WTC11 (cell line): ENCODE measurements around the gene SLIT1. TPM values are rescaled to one million over a fixed set of nuclear protein-coding genes. Genes with fewer than 3 reads are reported as not detected.

ENCODE experiments used
- ATAC-seq: fragments of 200-7000 bp; cut with Tn5 transposase; 2 replicates; pipeline ENCODE4 v1.10.0; 2021; ENCODE audit warnings: mild to moderate bottlenecking, moderate library complexity
- CTCF ChIA-PET: fragments of 300-600 bp; sonication (Branson Sonifier 250); formaldehyde crosslinking; loops from one replicate; lab custom pipeline; 2021; ENCODE audit warnings: antibody characterized with exemption; lab: Charles Lee
- POLR2A ChIA-PET: fragments of 350-600 bp; sonication (Branson Sonifier 250); formaldehyde crosslinking; loops from one replicate; lab custom pipeline; 2021; ENCODE audit warnings: antibody characterized with exemption; lab: Charles Lee
- DNase-seq: peaks from one replicate; pipeline ENCODE4 v3.0.0; 2021; ENCODE audit warnings: low spot score
- H3K27ac Mint-ChIP-seq: 2 replicates; pipeline ENCODE4 v1.8.0; 2021; ENCODE audit warnings: mixed read lengths
- H3K27me3 Mint-ChIP-seq: 2 replicates; pipeline ENCODE4 v1.8.0; 2021; ENCODE audit warnings: low read depth, mild to moderate bottlenecking, moderate library complexity, mixed read lengths
- H3K36me3 Mint-ChIP-seq: 2 replicates; pipeline ENCODE4 v1.8.0; 2021; ENCODE audit warnings: mixed read lengths
- H3K4me1 Mint-ChIP-seq: 2 replicates; pipeline ENCODE4 v1.8.0; 2022; ENCODE audit warnings: mixed read lengths
- H3K4me3 Mint-ChIP-seq: 2 replicates; pipeline ENCODE4 v1.8.0; 2021; ENCODE audit warnings: mild to moderate bottlenecking, moderate library complexity, mixed read lengths
- H3K9me3 Mint-ChIP-seq: 2 replicates; pipeline ENCODE4 v1.8.0; 2021; ENCODE audit warnings: mixed read lengths
- ATF1 ChIP-seq: sonication (generic); formaldehyde crosslinking; IDR thresholded peaks from 2 replicates; pipeline ENCODE4 v1.8.1; 2023; ENCODE audit warnings: mild to moderate bottlenecking, moderate library complexity, missing genetic modification reagents
- CREM ChIP-seq: sonication (generic); formaldehyde crosslinking; IDR thresholded peaks from 2 replicates; pipeline ENCODE4 v1.8.1; 2022; ENCODE audit warnings: mild to moderate bottlenecking, missing genetic modification reagents, moderate library complexity
- E2F5 ChIP-seq: sonication (generic); formaldehyde crosslinking; IDR thresholded peaks from 2 replicates; pipeline ENCODE4 v1.8.1; 2022; ENCODE audit warnings: mild to moderate bottlenecking, moderate library complexity, missing genetic modification reagents
- EMX1 ChIP-seq: fragments of 250-450 bp; sonication (Bioruptor Pico); IDR thresholded peaks from 2 replicates; pipeline ENCODE4 v1.8.0; 2021; ENCODE audit warnings: mild to moderate bottlenecking
- ESRRA ChIP-seq: sonication (generic); formaldehyde crosslinking; IDR thresholded peaks from 2 replicates; pipeline ENCODE4 v1.8.1; 2022; ENCODE audit warnings: mild to moderate bottlenecking, missing genetic modification reagents, borderline replicate concordance
- FOXJ3 ChIP-seq: sonication (generic); formaldehyde crosslinking; IDR thresholded peaks from 2 replicates; pipeline ENCODE4 v1.9.0; 2021; ENCODE audit warnings: missing genetic modification reagents, mild to moderate bottlenecking, borderline replicate concordance
- KAT7 ChIP-seq: sonication (generic); formaldehyde crosslinking; IDR thresholded peaks from 2 replicates; pipeline ENCODE4 v1.8.1; 2023; ENCODE audit warnings: missing genetic modification reagents, mild to moderate bottlenecking, borderline replicate concordance
- MXD4 ChIP-seq: fragments of 250-450 bp; sonication (Bioruptor Pico); IDR thresholded peaks from 2 replicates; pipeline ENCODE4 v1.8.0; 2021; ENCODE audit warnings: mild to moderate bottlenecking, moderate library complexity, borderline replicate concordance
- NFATC4 ChIP-seq: fragments of 250-450 bp; sonication (Bioruptor Pico); IDR thresholded peaks from 2 replicates; pipeline ENCODE4 v1.9.0; 2021; ENCODE audit warnings: mild to moderate bottlenecking
- NFYB ChIP-seq: sonication (generic); formaldehyde crosslinking; conservative IDR thresholded peaks from 2 replicates; pipeline ENCODE4 v1.8.0; 2022; ENCODE audit warnings: low read depth, missing genetic modification reagents
- NR1H2 ChIP-seq: sonication (generic); formaldehyde crosslinking; IDR thresholded peaks from 2 replicates; pipeline ENCODE4 v1.9.0; 2021; ENCODE audit warnings: mild to moderate bottlenecking, moderate library complexity, missing genetic modification reagents
- NR3C1 ChIP-seq: sonication (generic); formaldehyde crosslinking; conservative IDR thresholded peaks from 2 replicates; pipeline ENCODE4 v1.8.1; 2023; ENCODE audit warnings: low read depth, mild to moderate bottlenecking, missing genetic modification reagents
- PRRX2 ChIP-seq: fragments of 250-450 bp; sonication (Bioruptor Pico); IDR thresholded peaks from 2 replicates; pipeline ENCODE4 v1.8.0; 2021; ENCODE audit warnings: mild to moderate bottlenecking
- SMAD3 ChIP-seq: sonication (generic); formaldehyde crosslinking; IDR thresholded peaks from 2 replicates; pipeline ENCODE4 v1.8.0; 2022; ENCODE audit warnings: missing genetic modification reagents, mild to moderate bottlenecking, borderline replicate concordance
- SP1 ChIP-seq: sonication (generic); formaldehyde crosslinking; conservative IDR thresholded peaks from 2 replicates; pipeline ENCODE4 v1.8.1; 2022; ENCODE audit warnings: missing genetic modification reagents
- TEAD1 ChIP-seq: sonication (generic); formaldehyde crosslinking; IDR thresholded peaks from 2 replicates; pipeline ENCODE4 v1.8.0; 2022; ENCODE audit warnings: mild to moderate bottlenecking, missing genetic modification reagents
- TP53 ChIP-seq: sonication (generic); formaldehyde crosslinking; IDR thresholded peaks from 2 replicates; pipeline ENCODE4 v1.8.1; 2023; ENCODE audit warnings: mild to moderate bottlenecking, missing genetic modification reagents
- ZBTB21 ChIP-seq: sonication (generic); formaldehyde crosslinking; IDR thresholded peaks from 2 replicates; pipeline ENCODE4 v1.8.1; 2023; ENCODE audit warnings: mild to moderate bottlenecking, missing genetic modification reagents, borderline replicate concordance
- ZNF138 ChIP-seq: sonication (generic); formaldehyde crosslinking; conservative IDR thresholded peaks from 2 replicates; pipeline ENCODE4 v1.8.1; 2022; ENCODE audit warnings: mild to moderate bottlenecking, moderate library complexity, missing genetic modification reagents
- ZNF317 ChIP-seq: sonication (generic); formaldehyde crosslinking; IDR thresholded peaks from 2 replicates; pipeline ENCODE4 v1.8.1; 2023; ENCODE audit warnings: low read depth, mild to moderate bottlenecking, moderate library complexity, missing genetic modification reagents, borderline replicate concordance
- ZNF416 ChIP-seq: fragments of 250-450 bp; sonication (Bioruptor Pico); IDR thresholded peaks from 2 replicates; pipeline ENCODE4 v1.9.0; 2021; ENCODE audit warnings: mild to moderate bottlenecking, inconsistent platforms
- ZNF423 ChIP-seq: fragments of 250-450 bp; sonication (Bioruptor Pico); IDR thresholded peaks from 2 replicates; pipeline ENCODE4 v2.1.2; 2022; ENCODE audit warnings: mild to moderate bottlenecking, moderate library complexity
- ZNF671 ChIP-seq: fragments of 250-450 bp; sonication (Bioruptor Pico); IDR thresholded peaks from 2 replicates; pipeline ENCODE4 v1.8.0; 2021; ENCODE audit warnings: mild to moderate bottlenecking
- ZSCAN18 ChIP-seq: fragments of 250-450 bp; sonication (Bioruptor Pico); IDR thresholded peaks from 2 replicates; pipeline ENCODE4 v2.1.2; 2022; ENCODE audit warnings: mild to moderate bottlenecking, moderate library complexity
- total RNA-seq: library from RNA; stranded (reverse); gene quantifications from 3 replicates; pipeline ENCODE4 v1.2.3, GENCODE V29; 2021
- TF ChIP-seq, protein P1 (sequence below): sonication (generic); formaldehyde crosslinking; IDR thresholded peaks from 2 replicates; pipeline ENCODE4 v1.8.0; 2023; ENCODE audit warnings: missing genetic modification reagents, mild to moderate bottlenecking, borderline replicate concordance
- TF ChIP-seq, protein P2 (sequence below): fragments of 200-600 bp; IDR thresholded peaks from 2 replicates; pipeline ENCODE4 v1.8.0; 2022; ENCODE audit warnings: antibody characterized with exemption
- TF ChIP-seq, protein P3 (sequence below): sonication (generic); formaldehyde crosslinking; IDR thresholded peaks from 2 replicates; pipeline ENCODE4 v1.8.0; 2023; ENCODE audit warnings: missing genetic modification reagents
- TF ChIP-seq, protein P4 (sequence below): sonication (generic); formaldehyde crosslinking; IDR thresholded peaks from 2 replicates; pipeline ENCODE4 v1.8.0; 2022; ENCODE audit warnings: mild to moderate bottlenecking, missing genetic modification reagents

Gene SLIT1
- total RNA-seq, 1 experiment from 2014 or later: 1.6 TPM

GRCh38 chr10:97220355-97220754 is 34.6 kb upstream of the SLIT1 start:
- CTCF ChIA-PET: interaction anchor here (1.0 to 5.5 kb wide), 3 partner anchors 10 to 135 kb away, joined by 3 to 32 read pairs (median 13); no protein-coding TSS in a partner anchor
- H3K27ac Mint-ChIP-seq: peak overlapping the region; percentile 73; the same call in 1 of the 2 replicates

GRCh38 chr10:97217299-97217698 is 31.5 kb upstream of the SLIT1 start:
- ATAC-seq (no peak), DNase-seq (no peak)
- Mint-ChIP-seq H3K4me1 (no peaks in the 10 kb centered on the region; the same call in 1 of the 2 replicates), H3K9me3 (no peaks in the 10 kb centered on the region), H3K36me3 (no peaks in the 10 kb centered on the region), H3K4me3 (no peak overlapping the region), H3K27ac (no peak overlapping the region), H3K27me3 (no peaks in the 10 kb centered on the region)
- ChIA-PET POLR2A (interaction anchor here (0.6 kb wide), 1 partner anchor 108 kb away, joined by 12 read pairs; no protein-coding TSS in a partner anchor), CTCF (interaction anchor here (1.5 to 2.1 kb wide), 3 partner anchors 21 to 192 kb away, joined by 4 to 11 read pairs (median 9); no protein-coding TSS in a partner anchor)
- TF ChIP-seq SMAD3 (CRISPR knock-in tag) (no peak), NR3C1 (CRISPR knock-in tag) (no peak), ZNF423 (no peak), E2F5 (CRISPR knock-in tag) (no peak), MXD4 (CRISPR knock-in tag) (no peak), SP1 (CRISPR knock-in tag) (no peak)
- TF ChIP-seq, protein P1, sequence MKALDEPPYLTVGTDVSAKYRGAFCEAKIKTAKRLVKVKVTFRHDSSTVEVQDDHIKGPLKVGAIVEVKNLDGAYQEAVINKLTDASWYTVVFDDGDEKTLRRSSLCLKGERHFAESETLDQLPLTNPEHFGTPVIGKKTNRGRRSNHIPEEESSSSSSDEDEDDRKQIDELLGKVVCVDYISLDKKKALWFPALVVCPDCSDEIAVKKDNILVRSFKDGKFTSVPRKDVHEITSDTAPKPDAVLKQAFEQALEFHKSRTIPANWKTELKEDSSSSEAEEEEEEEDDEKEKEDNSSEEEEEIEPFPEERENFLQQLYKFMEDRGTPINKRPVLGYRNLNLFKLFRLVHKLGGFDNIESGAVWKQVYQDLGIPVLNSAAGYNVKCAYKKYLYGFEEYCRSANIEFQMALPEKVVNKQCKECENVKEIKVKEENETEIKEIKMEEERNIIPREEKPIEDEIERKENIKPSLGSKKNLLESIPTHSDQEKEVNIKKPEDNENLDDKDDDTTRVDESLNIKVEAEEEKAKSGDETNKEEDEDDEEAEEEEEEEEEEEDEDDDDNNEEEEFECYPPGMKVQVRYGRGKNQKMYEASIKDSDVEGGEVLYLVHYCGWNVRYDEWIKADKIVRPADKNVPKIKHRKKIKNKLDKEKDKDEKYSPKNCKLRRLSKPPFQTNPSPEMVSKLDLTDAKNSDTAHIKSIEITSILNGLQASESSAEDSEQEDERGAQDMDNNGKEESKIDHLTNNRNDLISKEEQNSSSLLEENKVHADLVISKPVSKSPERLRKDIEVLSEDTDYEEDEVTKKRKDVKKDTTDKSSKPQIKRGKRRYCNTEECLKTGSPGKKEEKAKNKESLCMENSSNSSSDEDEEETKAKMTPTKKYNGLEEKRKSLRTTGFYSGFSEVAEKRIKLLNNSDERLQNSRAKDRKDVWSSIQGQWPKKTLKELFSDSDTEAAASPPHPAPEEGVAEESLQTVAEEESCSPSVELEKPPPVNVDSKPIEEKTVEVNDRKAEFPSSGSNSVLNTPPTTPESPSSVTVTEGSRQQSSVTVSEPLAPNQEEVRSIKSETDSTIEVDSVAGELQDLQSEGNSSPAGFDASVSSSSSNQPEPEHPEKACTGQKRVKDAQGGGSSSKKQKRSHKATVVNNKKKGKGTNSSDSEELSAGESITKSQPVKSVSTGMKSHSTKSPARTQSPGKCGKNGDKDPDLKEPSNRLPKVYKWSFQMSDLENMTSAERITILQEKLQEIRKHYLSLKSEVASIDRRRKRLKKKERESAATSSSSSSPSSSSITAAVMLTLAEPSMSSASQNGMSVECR (CRISPR knock-in tag): no peak
- TF ChIP-seq, protein P2, sequence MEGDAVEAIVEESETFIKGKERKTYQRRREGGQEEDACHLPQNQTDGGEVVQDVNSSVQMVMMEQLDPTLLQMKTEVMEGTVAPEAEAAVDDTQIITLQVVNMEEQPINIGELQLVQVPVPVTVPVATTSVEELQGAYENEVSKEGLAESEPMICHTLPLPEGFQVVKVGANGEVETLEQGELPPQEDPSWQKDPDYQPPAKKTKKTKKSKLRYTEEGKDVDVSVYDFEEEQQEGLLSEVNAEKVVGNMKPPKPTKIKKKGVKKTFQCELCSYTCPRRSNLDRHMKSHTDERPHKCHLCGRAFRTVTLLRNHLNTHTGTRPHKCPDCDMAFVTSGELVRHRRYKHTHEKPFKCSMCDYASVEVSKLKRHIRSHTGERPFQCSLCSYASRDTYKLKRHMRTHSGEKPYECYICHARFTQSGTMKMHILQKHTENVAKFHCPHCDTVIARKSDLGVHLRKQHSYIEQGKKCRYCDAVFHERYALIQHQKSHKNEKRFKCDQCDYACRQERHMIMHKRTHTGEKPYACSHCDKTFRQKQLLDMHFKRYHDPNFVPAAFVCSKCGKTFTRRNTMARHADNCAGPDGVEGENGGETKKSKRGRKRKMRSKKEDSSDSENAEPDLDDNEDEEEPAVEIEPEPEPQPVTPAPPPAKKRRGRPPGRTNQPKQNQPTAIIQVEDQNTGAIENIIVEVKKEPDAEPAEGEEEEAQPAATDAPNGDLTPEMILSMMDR: no peak
- TF ChIP-seq, protein P3, sequence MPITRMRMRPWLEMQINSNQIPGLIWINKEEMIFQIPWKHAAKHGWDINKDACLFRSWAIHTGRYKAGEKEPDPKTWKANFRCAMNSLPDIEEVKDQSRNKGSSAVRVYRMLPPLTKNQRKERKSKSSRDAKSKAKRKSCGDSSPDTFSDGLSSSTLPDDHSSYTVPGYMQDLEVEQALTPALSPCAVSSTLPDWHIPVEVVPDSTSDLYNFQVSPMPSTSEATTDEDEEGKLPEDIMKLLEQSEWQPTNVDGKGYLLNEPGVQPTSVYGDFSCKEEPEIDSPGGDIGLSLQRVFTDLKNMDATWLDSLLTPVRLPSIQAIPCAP (CRISPR knock-in tag): no peak

More at GRCh38 chr10:97220355-97220754, 34.6 kb upstream of the SLIT1 start:
- Mint-ChIP-seq H3K27me3 (no peaks in the 10 kb centered on the region), H3K4me3 (no peak overlapping the region), H3K9me3 (no peaks in the 10 kb centered on the region), H3K4me1 (peaks cover 9% of the 10 kb centered on the region), H3K36me3 (peaks cover 4% of the 10 kb centered on the region; the same call in 1 of the 2 replicates)
- no peak for TF ChIP-seq NFYB (CRISPR knock-in tag)
- TF ChIP-seq NFATC4 (CRISPR knock-in tag): no peak
- no peak for TF ChIP-seq CREM (CRISPR knock-in tag)
- TF ChIP-seq E2F5 (CRISPR knock-in tag): no peak
- no peak for TF ChIP-seq EMX1
- no peak for TF ChIP-seq TP53
- TF ChIP-seq ZNF317 (CRISPR knock-in tag): no peak
- no peak for TF ChIP-seq FOXJ3
- TF ChIP-seq ZSCAN18 (CRISPR knock-in tag): no peak
- TF ChIP-seq ESRRA: no peak
- TF ChIP-seq, protein P4, sequence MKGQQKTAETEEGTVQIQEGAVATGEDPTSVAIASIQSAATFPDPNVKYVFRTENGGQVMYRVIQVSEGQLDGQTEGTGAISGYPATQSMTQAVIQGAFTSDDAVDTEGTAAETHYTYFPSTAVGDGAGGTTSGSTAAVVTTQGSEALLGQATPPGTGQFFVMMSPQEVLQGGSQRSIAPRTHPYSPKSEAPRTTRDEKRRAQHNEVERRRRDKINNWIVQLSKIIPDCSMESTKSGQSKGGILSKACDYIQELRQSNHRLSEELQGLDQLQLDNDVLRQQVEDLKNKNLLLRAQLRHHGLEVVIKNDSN (CRISPR knock-in tag): no peak
- TF ChIP-seq ZNF671 (CRISPR knock-in tag): no peak
- no peak for TF ChIP-seq NR1H2 (CRISPR knock-in tag)
- TF ChIP-seq ZBTB21 (CRISPR knock-in tag): no peak
- TF ChIP-seq TEAD1: no peak
- no peak for TF ChIP-seq KAT7 (CRISPR knock-in tag)
- TF ChIP-seq ZNF416: no peak
- no peak for TF ChIP-seq ZNF138 (CRISPR knock-in tag)
- no peak for TF ChIP-seq PRRX2 (CRISPR knock-in tag)
- TF ChIP-seq ATF1: no peak
- ATAC-seq (no peak), DNase-seq (no peak)
- POLR2A ChIA-PET: no interaction called here
